ENCODE data around the gene PDE4D.

The PDE4D gene

DNA sequence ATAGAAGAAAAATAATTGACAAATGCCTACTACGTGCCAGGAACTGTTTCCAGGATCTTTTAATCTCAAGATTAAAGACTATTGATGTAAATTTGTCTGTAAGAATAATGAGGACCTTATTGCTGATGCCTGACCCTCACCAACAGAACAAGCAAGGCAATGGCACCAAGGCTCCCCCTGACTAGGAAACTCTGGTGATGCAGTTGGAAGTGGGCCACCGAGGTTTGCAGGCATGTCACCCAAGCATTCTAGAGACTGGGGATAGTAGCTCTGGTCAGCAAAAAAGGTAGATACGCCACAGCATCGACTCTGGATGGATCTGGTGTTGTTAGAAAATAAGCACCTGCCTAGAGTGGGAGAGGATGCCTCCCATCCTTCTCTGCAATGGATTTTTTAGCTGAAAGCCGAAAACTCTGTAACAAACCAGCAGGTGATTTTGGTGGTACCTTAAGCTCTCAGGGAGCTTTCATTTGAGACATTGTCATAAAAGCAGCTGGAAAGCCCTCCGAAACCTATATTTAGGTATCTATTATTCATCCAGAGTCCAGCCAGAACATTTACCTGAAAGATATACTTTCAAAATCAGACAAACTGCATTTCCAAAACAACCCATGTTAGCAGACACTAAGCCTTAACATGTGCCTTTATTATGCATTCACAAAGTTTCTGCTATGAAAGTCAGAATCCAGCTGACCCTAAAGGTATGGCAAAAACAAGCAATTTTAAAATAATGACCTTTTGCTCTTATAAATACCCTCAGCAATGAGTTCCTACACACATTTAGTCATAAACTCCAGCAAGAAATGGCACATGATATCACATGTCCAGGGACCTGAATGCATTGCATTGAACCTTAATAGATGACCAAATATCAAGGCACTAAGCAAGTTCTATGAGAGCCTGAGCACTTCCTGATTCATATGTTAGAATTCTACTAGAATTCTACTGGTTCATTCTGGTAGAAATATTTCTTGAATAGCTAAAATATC lies 308.4 kb downstream of the PDE4D start:
- TF ChIP-seq, protein P1, sequence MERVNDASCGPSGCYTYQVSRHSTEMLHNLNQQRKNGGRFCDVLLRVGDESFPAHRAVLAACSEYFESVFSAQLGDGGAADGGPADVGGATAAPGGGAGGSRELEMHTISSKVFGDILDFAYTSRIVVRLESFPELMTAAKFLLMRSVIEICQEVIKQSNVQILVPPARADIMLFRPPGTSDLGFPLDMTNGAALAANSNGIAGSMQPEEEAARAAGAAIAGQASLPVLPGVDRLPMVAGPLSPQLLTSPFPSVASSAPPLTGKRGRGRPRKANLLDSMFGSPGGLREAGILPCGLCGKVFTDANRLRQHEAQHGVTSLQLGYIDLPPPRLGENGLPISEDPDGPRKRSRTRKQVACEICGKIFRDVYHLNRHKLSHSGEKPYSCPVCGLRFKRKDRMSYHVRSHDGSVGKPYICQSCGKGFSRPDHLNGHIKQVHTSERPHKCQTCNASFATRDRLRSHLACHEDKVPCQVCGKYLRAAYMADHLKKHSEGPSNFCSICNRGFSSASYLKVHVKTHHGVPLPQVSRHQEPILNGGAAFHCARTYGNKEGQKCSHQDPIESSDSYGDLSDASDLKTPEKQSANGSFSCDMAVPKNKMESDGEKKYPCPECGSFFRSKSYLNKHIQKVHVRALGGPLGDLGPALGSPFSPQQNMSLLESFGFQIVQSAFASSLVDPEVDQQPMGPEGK (CRISPR knock-in tag; IDR thresholded peaks at IDR 0.05; ENCODE audit: borderline replicate concordance): no peak
- TF ChIP-seq ARNTL (CRISPR knock-in tag; IDR thresholded peaks at IDR 0.05; ENCODE audit: borderline replicate concordance, low read depth): no peak
- no peak for TF ChIP-seq ZFP30 (CRISPR knock-in tag; IDR thresholded peaks at IDR 0.05)
- TF ChIP-seq, protein P2, sequence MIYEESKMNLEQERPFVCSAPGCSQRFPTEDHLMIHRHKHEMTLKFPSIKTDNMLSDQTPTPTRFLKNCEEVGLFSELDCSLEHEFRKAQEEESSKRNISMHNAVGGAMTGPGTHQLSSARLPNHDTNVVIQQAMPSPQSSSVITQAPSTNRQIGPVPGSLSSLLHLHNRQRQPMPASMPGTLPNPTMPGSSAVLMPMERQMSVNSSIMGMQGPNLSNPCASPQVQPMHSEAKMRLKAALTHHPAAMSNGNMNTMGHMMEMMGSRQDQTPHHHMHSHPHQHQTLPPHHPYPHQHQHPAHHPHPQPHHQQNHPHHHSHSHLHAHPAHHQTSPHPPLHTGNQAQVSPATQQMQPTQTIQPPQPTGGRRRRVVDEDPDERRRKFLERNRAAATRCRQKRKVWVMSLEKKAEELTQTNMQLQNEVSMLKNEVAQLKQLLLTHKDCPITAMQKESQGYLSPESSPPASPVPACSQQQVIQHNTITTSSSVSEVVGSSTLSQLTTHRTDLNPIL (CRISPR knock-in tag; IDR thresholded peaks at IDR 0.05; ENCODE audit: low read depth): no peak
- no peak for TF ChIP-seq CSDC2 (CRISPR knock-in tag; IDR thresholded peaks at IDR 0.05)
- TF ChIP-seq SNAI2 (CRISPR knock-in tag; IDR thresholded peaks at IDR 0.05): no peak
- ATAC-seq: no peak

DNA sequence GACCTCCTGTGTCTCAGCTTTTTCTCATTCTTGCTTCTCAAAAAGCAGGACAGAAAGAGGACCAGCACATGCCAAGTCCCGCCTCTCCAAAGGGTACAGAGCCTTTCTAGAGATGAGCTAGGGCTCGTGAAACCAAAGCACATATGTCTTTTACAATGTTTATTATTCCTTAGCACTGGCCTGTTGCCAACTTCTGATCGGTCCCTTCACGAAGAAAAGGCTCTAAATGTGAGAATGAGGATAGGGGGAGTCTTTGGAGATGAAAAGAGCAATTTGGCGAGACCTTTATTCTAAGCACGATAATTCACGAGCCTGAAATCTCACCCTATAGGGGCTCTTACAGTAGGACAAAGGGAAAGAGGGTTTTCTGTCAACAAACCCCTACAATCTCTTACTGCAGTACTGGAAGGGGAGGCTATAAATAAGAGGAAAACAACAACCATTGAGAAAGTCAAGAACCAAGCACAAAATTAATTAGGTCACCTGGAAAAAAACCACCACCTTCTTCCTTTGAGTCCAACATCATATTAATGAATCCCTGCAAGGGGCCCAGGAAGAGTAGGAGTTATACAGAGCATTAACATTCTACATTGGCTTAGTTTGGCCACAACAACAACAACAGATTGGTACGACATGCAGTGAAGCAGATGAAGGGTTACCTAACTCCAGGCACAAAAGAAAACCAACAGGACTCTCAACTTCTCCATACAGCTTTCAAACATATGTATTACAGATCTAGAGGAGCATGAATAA lies 309.5 kb downstream of the PDE4D start:
- ATAC-seq: no peak

More for the DNA sequence above, 309.5 kb downstream of the PDE4D start:
- no peak for TF ChIP-seq ZC3H10 (CRISPR knock-in tag; IDR thresholded peaks at IDR 0.05)
- TF ChIP-seq PPARA (CRISPR knock-in tag; IDR thresholded peaks at IDR 0.05; ENCODE audit: borderline replicate concordance): no peak
- TF ChIP-seq, protein P3, sequence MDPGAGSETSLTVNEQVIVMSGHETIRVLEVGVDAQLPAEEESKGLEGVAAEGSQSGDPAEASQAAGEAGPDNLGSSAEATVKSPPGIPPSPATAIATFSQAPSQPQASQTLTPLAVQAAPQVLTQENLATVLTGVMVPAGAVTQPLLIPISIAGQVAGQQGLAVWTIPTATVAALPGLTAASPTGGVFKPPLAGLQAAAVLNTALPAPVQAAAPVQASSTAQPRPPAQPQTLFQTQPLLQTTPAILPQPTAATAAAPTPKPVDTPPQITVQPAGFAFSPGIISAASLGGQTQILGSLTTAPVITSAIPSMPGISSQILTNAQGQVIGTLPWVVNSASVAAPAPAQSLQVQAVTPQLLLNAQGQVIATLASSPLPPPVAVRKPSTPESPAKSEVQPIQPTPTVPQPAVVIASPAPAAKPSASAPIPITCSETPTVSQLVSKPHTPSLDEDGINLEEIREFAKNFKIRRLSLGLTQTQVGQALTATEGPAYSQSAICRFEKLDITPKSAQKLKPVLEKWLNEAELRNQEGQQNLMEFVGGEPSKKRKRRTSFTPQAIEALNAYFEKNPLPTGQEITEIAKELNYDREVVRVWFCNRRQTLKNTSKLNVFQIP (CRISPR knock-in tag; IDR thresholded peaks at IDR 0.05; ENCODE audit: borderline replicate concordance, low read depth): no peak
- no peak for TF ChIP-seq ARNTL (CRISPR knock-in tag; IDR thresholded peaks at IDR 0.05; ENCODE audit: borderline replicate concordance, low read depth)
- TF ChIP-seq, protein P2 (CRISPR knock-in tag; IDR thresholded peaks at IDR 0.05; ENCODE audit: low read depth): no peak
- no peak for TF ChIP-seq SNAI2 (CRISPR knock-in tag; IDR thresholded peaks at IDR 0.05)
- TF ChIP-seq RARB (CRISPR knock-in tag; IDR thresholded peaks at IDR 0.05): no peak
- no peak for TF ChIP-seq TCF4 (CRISPR knock-in tag; IDR thresholded peaks at IDR 0.05; ENCODE audit: borderline replicate concordance)
- TF ChIP-seq ESRRG (CRISPR knock-in tag; IDR thresholded peaks at IDR 0.05): no peak
- TF ChIP-seq ZFP3 (CRISPR knock-in tag; IDR thresholded peaks at IDR 0.05): no peak
- TF ChIP-seq, protein P4, sequence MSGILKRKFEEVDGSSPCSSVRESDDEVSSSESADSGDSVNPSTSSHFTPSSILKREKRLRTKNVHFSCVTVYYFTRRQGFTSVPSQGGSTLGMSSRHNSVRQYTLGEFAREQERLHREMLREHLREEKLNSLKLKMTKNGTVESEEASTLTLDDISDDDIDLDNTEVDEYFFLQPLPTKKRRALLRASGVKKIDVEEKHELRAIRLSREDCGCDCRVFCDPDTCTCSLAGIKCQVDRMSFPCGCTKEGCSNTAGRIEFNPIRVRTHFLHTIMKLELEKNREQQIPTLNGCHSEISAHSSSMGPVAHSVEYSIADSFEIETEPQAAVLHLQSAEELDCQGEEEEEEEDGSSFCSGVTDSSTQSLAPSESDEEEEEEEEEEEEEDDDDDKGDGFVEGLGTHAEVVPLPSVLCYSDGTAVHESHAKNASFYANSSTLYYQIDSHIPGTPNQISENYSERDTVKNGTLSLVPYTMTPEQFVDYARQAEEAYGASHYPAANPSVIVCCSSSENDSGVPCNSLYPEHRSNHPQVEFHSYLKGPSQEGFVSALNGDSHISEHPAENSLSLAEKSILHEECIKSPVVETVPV (CRISPR knock-in tag; IDR thresholded peaks at IDR 0.05): no peak
- TF ChIP-seq, protein P5, sequence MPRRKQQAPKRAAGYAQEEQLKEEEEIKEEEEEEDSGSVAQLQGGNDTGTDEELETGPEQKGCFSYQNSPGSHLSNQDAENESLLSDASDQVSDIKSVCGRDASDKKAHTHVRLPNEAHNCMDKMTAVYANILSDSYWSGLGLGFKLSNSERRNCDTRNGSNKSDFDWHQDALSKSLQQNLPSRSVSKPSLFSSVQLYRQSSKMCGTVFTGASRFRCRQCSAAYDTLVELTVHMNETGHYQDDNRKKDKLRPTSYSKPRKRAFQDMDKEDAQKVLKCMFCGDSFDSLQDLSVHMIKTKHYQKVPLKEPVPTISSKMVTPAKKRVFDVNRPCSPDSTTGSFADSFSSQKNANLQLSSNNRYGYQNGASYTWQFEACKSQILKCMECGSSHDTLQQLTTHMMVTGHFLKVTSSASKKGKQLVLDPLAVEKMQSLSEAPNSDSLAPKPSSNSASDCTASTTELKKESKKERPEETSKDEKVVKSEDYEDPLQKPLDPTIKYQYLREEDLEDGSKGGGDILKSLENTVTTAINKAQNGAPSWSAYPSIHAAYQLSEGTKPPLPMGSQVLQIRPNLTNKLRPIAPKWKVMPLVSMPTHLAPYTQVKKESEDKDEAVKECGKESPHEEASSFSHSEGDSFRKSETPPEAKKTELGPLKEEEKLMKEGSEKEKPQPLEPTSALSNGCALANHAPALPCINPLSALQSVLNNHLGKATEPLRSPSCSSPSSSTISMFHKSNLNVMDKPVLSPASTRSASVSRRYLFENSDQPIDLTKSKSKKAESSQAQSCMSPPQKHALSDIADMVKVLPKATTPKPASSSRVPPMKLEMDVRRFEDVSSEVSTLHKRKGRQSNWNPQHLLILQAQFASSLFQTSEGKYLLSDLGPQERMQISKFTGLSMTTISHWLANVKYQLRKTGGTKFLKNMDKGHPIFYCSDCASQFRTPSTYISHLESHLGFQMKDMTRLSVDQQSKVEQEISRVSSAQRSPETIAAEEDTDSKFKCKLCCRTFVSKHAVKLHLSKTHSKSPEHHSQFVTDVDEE (CRISPR knock-in tag; IDR thresholded peaks at IDR 0.05): no peak
- no peak for TF ChIP-seq GLIS3 (CRISPR knock-in tag; IDR thresholded peaks at IDR 0.05)
- no peak for TF ChIP-seq ZNF565 (CRISPR knock-in tag; conservative IDR thresholded peaks at IDR 0.05; ENCODE audit: low read depth)
- no peak for TF ChIP-seq ZNF8 (CRISPR knock-in tag; IDR thresholded peaks at IDR 0.05)
- no peak for TF ChIP-seq TOX (CRISPR knock-in tag; IDR thresholded peaks at IDR 0.05; ENCODE audit: borderline replicate concordance)

Measured in SK-N-SH treated with all-trans-retinoic acid at 6 μM for 48 hours (cell line).